Mucosa of descending colon (tissue), 3 donors: Measurements from ENCODE around the gene KLHL5. TPM values are rescaled to one million over a fixed set of nuclear protein-coding genes. Genes with fewer than 3 reads are reported as not detected.
"Not testable (repeated sequence)": the region's sequence is repeated elsewhere in the genome, so short reads cannot be mapped to it uniquely, and the experiment has no call there.

Experiments
- ATAC-seq: fragments of 200-7000 bp; cut with Tn5 transposase; one replicate; pipeline ENCODE4 v1.9.1; 2020; ENCODE audit warnings: mild to moderate bottlenecking, moderate library complexity
- DNase-seq, 3 donors: peaks; one replicate each; pipeline ENCODE4 v3.0.0-alpha.2; 2020
- H3K36me3 ChIP-seq: fragments of 200-600 bp; one replicate; pipeline ENCODE4 v1.8.0; 2021; ENCODE audit warnings: low read depth, mild to moderate bottlenecking
- H3K4me1 ChIP-seq: fragments of 200-600 bp; one replicate; pipeline ENCODE4 v1.8.0; 2021; ENCODE audit warnings: low read depth, mild to moderate bottlenecking
- H3K4me3 ChIP-seq: fragments of 200-600 bp; one replicate; pipeline ENCODE4 v1.8.0; 2021; ENCODE audit warnings: mild to moderate bottlenecking
- H3K9me3 ChIP-seq: fragments of 200-600 bp; one replicate; pipeline ENCODE4 v1.8.0; 2021; ENCODE audit warnings: mild to moderate bottlenecking
- CTCF ChIP-seq: fragments of 200-600 bp; IDR thresholded peaks from one replicate; pipeline ENCODE4 v1.8.0; 2022; ENCODE audit warnings: antibody characterized with exemption, mild to moderate bottlenecking
- intact Hi-C, 2 donors: fragments of 100-400 bp; cut with DNase I in 1 of 2; cut with micrococcal nuclease in 1 of 2; formaldehyde crosslinking; loops; one replicate each; pipeline versions ENCODE4 v1.11.0 to v1.11.1; 2022; cut with DNase I, micrococcal nuclease
- total RNA-seq, 3 donors: library from RNA; stranded (reverse); fragmentation: NEBNext Ultra II Directional in 2 of 3; extraction: Animal tissue kit (Norgen Biotek cat#: 25700) in 2 of 3; gene quantifications; one replicate each; pipeline versions ENCODE4 v1.2.1 to v1.2.4, GENCODE V29; 2021 to 2023
- donor health status: DM: no; HTN: no; CAD: no; lungs with moderate emphysema.
- donor health status: DM: no; HTN: no; CAD: no.
- donor health status: DM: no; HTN: yes; CAD: no.

KLHL5 gene
- total RNA-seq, 3 donors from 2014 or later, result 2.5 to 94.8 (median 15.2) TPM

GRCh38 chr4:39030725-39031124 lies 31.3 kb upstream of the KLHL5 start:
- TF ChIP-seq CTCF, result no peak
- DNase-seq, result no peak
- no peaks in the 10 kb centered on the region for H3K9me3 ChIP-seq
- H3K4me3 ChIP-seq, result no peak overlapping the region
- intact Hi-C loops, result no loop called here
- H3K4me1 ChIP-seq, result no peaks in the 10 kb centered on the region
- H3K36me3 ChIP-seq, result no peaks in the 10 kb centered on the region
- ATAC-seq, result no peak

DNA sequence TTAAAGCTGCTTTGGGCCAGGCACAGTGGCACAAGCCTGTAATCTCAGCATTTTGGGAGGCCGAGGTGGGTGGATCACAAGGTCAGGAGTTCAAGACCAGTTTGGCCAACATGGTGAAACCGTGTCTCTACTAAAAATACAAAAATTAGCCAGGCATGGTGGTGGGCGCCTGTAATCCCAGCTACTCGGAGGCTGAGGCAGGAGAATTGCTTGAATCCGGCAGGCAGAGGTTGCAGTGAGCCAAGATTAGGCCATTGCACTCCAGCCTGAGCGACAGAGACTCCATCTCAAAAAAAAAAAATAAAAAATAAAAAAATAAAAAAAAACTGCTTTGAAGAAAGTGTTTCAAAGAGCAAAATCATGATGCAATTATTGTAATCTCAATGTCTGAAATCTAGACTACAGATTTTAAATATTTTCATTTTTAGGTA lies 30.4 kb upstream of the KLHL5 start:
- H3K4me3 ChIP-seq, H3K36me3 ChIP-seq, H3K4me1 ChIP-seq, H3K9me3 ChIP-seq, DNase-seq, ATAC-seq, intact Hi-C loops: not testable (repeated sequence)

- Histone ChIP-seq H3K4me3 (no peak within 1 kb of the TSS), H3K36me3 (no peaks in the 10 kb centered on the region), H3K9me3 (no peaks in the 10 kb centered on the region), H3K4me1 (no peaks in the 10 kb centered on the region)
- peak; percentile 86 for ATAC-seq
- no peak for DNase-seq
- TF ChIP-seq CTCF, result no peak
- intact Hi-C loops, result no loop called here
These were observed 29.6 kb upstream of the KLHL5 start, which contains the start of gene TMEM156 for GRCh38 chr4:39032218-39033085. TSS of gene TMEM156 (minus strand) at chr4:39032409. CDS start at chr4:39032313, 96 bp downstream.

DNA sequence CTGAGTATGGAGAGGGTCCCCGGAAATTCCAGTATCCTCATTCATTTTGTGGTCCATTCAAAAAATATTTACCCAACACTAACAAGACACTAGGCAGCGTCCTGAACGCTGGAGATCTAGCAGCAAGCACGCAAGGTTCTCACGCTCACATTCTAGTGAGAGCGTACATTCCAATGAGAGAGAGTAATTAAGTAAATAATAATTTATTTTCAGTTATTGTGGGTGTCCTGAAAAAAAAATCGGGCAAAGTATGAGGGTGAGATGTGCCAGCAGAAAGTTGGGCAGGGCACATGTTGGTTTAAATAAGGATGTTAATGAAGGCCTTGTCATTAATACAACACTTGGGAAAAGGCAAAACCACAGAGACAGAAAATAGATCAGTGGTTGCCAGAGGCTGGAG lies 25.9 kb upstream of the KLHL5 start:
- ATAC-seq (no peak), DNase-seq (no peak)
- H3K36me3 ChIP-seq, result no peaks in the 10 kb centered on the region
- H3K4me1 ChIP-seq, result no peaks in the 10 kb centered on the region
- no peaks in the 10 kb centered on the region for H3K9me3 ChIP-seq
- intact Hi-C loops, result no loop called here
- TF ChIP-seq CTCF, result no peak
- H3K4me3 ChIP-seq, result no peak overlapping the region

- intact Hi-C loops, result no loop called here
- Histone ChIP-seq H3K4me1 (no peaks in the 10 kb centered on the region), H3K9me3 (no peaks in the 10 kb centered on the region), H3K36me3 (no peaks in the 10 kb centered on the region), H3K4me3 (no peak overlapping the region)
- ATAC-seq (no peak), DNase-seq (no peak)
- TF ChIP-seq CTCF, result no peak
These were observed 24.6 kb upstream of the KLHL5 start for GRCh38 chr4:39037491-39037825.

GRCh38 chr4:39037941-39038340 lies 24.1 kb upstream of the KLHL5 start:
- intact Hi-C loops, result no loop called here
- Histone ChIP-seq H3K4me1 (no peaks in the 10 kb centered on the region), H3K36me3 (no peaks in the 10 kb centered on the region), H3K9me3 (no peaks in the 10 kb centered on the region), H3K4me3 (no peak overlapping the region)
- no peak for ATAC-seq
- no peak for DNase-seq
- TF ChIP-seq CTCF, result no peak
